22Rv1 (cell line): ENCODE results near the gene MMP17.
"Not testable (repeated sequence)": the region's sequence is repeated elsewhere in the genome, so short reads cannot be mapped to it uniquely, and the experiment has no call there.

ENCODE experiments used
- H3K27ac ChIP-seq: fragments of 450-650 bp; 2 replicates; pipeline ENCODE4 v1.5.1; 2017
- ZFX ChIP-seq: fragments of 450-650 bp; IDR thresholded peaks from 2 replicates; pipeline ENCODE4 v1.6.1; 2017; ENCODE audit warnings: antibody characterized with exemption, borderline replicate concordance
- TF ChIP-seq, protein P1 (sequence below): fragments of 450-650 bp; IDR thresholded peaks from 2 replicates; pipeline ENCODE4 v1.5.1; 2017; ENCODE audit warnings: mild to moderate bottlenecking

The MMP17 gene

DNA sequence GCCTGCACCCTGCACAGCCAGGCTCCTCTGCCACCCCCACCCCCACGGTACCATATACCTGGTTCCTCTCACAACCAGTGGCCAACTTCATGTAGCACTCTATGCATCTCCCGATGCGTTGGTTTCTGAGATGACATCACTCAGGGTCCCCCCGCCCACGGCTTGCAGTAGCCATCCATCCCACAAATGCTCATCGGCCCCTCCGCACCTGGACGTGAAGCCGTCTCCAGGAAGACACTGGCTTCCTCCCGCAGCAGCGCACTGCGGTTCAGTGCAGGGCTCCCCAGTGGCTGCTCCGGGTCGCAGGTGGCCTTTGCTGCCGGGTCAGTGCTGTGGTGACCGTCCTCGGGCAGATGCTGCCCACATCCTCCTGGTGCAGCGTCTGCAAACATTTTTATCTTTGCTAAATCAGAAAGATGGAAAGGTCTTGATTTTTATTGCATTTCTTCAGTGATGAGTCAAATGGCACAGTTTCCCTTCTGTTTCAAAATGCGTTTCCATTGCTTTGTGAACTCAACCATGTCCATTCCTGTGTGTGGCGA lies 27.5 kb upstream of the MMP17 start:
- TF ChIP-seq ZFX, result no peak
- TF ChIP-seq, protein P1, sequence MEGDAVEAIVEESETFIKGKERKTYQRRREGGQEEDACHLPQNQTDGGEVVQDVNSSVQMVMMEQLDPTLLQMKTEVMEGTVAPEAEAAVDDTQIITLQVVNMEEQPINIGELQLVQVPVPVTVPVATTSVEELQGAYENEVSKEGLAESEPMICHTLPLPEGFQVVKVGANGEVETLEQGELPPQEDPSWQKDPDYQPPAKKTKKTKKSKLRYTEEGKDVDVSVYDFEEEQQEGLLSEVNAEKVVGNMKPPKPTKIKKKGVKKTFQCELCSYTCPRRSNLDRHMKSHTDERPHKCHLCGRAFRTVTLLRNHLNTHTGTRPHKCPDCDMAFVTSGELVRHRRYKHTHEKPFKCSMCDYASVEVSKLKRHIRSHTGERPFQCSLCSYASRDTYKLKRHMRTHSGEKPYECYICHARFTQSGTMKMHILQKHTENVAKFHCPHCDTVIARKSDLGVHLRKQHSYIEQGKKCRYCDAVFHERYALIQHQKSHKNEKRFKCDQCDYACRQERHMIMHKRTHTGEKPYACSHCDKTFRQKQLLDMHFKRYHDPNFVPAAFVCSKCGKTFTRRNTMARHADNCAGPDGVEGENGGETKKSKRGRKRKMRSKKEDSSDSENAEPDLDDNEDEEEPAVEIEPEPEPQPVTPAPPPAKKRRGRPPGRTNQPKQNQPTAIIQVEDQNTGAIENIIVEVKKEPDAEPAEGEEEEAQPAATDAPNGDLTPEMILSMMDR, result no peak
- H3K27ac ChIP-seq, result no peak overlapping the region

DNA sequence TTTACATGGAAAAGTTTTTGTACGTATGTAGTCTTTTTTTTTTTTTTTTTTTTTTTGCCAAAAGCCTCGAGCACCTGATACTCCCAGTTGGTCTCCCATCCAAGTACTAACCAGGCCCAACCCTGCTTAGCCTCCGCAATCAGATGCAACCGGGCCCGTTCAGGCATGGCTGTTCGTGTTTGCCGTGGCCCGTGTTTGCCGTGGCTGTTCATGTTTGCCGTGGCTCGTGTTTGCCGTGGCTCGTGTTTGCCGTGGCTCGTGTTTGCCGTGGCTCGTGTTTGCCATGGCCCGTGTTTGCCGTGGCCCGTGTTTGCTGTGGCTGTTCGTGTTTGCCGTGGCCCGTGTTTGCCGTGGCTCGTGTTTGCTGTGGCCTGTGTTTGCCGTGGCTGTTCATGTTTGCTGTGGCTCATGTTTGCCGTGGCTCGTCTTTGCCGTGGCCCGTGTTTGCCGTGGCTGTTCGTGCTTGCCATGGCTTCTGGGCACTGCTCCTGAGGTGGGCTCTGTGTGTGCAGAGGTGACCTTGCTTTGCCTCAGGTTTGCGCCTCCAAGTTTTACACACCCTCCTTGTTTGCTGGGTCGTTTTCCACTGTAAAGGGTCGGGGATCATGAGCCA lies 26.8 kb upstream of the MMP17 start:
- TF ChIP-seq ZFX, result no peak
- no peak overlapping the region for H3K27ac ChIP-seq

DNA sequence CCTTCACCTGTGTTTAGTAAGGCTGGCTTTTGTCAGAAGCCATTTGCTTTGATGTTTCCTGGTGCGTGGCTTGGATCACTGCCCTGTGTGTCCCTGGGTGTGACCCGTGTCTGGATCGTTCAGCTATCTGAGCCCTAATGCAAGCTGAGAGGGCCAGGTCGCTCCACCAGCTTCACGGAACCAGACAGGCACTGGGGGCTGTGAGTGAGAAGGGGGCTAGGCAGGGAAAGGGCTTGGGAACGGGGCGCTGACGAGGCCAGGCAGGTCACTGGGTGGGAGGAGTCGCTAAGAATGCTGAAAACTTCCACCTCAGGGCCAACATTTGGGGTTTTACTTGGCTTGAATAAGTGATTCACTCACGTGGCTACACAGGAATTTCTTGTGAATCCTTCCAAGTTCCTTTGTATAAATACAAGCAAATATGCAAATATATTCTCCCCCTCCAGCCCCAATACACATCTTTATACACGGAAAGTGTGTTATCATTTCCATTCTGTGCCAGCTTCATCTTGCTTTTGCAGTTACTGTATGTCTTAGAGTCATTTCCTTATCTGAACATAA lies 24.2 kb upstream of the MMP17 start:
- TF ChIP-seq, protein P1, result no peak
- TF ChIP-seq ZFX, result no peak
- no peak overlapping the region for H3K27ac ChIP-seq

DNA sequence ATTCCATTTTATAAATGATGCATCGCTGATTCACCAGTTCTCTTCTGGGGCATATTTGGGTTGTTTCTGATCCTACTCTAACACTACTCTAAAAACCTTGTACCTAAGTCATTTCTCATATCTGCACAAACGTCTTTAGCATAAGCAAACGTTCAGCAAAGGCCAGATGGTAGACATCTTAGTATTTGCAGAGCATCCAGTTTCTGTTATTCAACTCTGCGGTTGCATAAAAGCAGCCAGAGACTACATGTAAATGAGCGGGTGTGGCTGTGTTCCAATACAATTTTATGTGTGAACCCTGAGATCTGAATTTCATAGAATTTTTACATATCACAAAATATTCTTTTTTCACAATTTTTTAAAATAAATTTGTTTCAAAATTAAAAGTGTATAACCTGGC lies 22.8 kb upstream of the MMP17 start:
- H3K27ac ChIP-seq, result no peak overlapping the region
- TF ChIP-seq, protein P1, result no peak
- no peak for TF ChIP-seq ZFX

DNA sequence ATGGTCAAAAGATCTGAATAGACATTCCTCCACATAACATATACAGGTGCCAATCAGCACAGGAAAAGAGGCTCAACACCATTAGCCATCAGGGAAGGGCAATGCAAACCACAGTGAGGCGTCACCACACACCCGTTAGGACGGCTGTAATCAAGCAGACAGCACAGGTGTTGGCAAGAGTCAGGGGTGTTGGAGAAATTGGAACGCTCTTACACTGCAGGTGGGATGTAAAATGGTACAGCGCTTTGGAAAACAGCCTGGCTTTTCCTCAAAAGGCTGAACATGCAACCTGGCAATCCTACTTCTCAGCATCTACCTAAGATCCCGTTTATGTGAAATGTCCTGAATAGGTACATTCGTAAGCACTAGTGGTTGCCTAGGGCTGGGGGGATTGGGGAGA lies 21.5 kb upstream of the MMP17 start:
- TF ChIP-seq, protein P1, result no peak
- no peak for TF ChIP-seq ZFX
- H3K27ac ChIP-seq, result no peak overlapping the region

DNA sequence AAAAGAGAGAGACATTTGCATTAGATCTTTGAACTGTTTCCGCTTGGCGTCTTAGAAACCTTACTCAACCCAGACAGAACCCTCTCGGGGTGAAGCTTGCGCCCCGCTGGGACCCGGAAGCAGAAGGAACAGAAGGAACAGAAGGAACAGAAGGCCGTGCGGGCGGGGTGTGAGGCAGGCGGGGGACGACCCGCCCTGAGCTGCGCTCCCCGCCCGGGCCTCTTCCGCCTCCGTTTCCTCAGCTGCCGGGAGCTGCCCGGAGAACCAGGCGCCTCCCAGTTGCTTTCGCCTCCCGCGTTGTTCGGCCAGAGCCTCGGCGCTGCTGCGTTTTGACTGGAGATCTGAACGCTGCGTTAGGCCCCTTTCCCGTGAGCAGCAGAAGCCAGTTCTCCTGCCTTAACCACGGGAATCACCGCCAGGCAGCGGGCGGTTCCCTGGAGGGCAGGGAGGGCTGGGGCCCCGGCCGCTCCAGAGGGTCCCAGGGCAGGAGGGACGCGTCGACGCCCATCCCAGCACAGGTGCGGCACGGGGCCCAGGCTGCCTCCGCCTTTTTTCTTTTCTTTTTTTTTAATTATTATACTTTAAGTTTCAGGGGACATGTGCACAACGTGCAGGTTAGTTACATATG lies 19.3 kb upstream of the MMP17 start:
- H3K27ac ChIP-seq, result no peak overlapping the region
- no peak for TF ChIP-seq ZFX
- TF ChIP-seq, protein P1, result no peak

DNA sequence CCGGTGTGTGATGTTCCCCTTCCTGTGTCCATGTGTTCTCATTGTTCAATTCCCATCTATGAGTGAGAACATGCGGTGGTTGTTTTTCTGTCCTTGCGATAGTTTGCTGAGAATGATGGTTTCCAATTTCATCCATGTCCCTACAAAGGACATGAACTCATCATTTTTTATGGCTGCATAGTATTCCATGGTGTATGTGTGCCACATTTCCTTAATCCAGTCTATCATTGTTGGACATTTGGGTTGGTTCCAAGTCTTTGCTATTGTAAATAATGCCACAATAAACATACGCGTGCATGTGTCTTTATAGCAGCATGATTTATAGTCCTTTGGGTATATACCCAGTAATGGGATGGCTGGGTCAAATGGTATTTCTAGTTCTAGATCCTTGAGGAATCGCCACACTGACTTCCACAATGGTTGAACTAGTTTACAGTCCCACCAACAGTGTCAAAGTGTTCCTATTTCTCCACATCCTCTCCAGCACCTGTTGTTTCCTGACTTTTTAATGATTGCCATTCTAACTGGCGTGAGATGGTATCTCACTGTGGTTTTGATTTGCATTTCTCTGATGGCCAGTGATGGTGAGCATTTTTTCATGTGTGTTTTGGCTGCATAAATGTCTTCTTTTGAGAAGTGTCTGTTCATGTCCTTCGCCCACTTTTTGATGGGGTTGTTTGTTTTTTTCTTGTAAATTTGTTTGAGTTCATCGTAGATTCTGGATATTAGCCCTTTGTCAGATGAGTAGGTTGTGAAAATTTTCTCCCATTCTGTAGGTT lies 18.5 kb upstream of the MMP17 start:
- H3K27ac ChIP-seq, result not testable (repeated sequence)

DNA sequence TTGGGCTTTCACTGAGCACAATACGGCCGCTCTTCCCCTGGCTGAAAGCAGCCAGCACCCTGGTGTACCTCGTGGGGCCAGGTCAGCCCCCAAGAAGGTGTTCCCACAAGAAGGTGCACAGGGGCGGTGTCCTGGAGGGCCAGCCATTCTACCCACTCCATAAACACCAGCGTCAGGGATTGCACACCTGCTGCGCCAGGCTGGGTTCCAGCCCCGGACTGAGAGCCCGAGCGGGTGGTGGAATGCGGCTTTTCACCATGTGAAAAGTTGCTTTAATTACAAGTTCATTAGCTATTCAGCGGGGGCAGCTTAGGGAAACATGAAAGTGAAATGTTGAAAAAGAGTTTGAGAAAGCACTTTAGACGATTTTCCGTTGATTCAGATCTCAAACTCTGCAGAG lies 17.5 kb upstream of the MMP17 start:
- H3K27ac ChIP-seq, result no peak overlapping the region
- no peak for TF ChIP-seq ZFX
- TF ChIP-seq, protein P1, result no peak
